NB4 (cell line): ENCODE measurements around the gene GALNT17.

Experiments
- MYC ChIP-seq: IDR thresholded peaks from 2 replicates; pipeline ENCODE4 v1.6.1; 2011; ENCODE audit warnings: low read depth, low read length
- POLR2A ChIP-seq: IDR thresholded peaks from 2 replicates; pipeline ENCODE4 v1.6.1; 2011; ENCODE audit warnings: mild to moderate bottlenecking; ENCODE audit not compliant: insufficient read length; ENCODE audit errors: extremely low read depth
- TF ChIP-seq, protein P1 (sequence below): IDR thresholded peaks from one replicate; pipeline ENCODE4 v1.5.1; 2012; ENCODE audit warnings: low read depth, low read length
- TF ChIP-seq, protein P2 (sequence below): IDR thresholded peaks from 2 replicates; pipeline ENCODE4 v1.6.1; 2011; ENCODE audit warnings: low read depth, low read length

DNA sequence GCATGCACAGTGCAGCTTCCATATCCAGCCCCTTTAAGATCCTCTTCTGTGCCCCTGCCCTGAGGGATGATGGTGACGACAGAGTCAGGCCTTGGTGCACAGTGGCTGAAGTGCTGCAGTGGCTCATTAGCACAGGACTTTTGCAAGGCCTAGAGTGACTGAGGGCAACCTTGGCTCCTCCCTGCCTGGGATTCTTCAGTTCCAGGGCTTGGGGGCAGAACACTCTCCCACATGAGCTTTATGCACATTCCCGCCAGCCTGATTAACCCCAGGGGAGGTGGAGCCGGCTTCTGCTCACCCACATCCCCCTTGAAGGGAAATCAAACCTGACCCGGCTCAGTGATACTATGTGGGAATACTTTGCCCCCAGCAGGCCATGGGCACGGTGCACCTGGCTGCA lies 253.4 kb downstream of the GALNT17 start:
- TF ChIP-seq, protein P1, sequence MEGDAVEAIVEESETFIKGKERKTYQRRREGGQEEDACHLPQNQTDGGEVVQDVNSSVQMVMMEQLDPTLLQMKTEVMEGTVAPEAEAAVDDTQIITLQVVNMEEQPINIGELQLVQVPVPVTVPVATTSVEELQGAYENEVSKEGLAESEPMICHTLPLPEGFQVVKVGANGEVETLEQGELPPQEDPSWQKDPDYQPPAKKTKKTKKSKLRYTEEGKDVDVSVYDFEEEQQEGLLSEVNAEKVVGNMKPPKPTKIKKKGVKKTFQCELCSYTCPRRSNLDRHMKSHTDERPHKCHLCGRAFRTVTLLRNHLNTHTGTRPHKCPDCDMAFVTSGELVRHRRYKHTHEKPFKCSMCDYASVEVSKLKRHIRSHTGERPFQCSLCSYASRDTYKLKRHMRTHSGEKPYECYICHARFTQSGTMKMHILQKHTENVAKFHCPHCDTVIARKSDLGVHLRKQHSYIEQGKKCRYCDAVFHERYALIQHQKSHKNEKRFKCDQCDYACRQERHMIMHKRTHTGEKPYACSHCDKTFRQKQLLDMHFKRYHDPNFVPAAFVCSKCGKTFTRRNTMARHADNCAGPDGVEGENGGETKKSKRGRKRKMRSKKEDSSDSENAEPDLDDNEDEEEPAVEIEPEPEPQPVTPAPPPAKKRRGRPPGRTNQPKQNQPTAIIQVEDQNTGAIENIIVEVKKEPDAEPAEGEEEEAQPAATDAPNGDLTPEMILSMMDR: no peak
- TF ChIP-seq POLR2A: no peak
- TF ChIP-seq, protein P2, sequence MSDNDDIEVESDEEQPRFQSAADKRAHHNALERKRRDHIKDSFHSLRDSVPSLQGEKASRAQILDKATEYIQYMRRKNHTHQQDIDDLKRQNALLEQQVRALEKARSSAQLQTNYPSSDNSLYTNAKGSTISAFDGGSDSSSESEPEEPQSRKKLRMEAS: no peak
- TF ChIP-seq MYC: no peak
